Mucosa of stomach (tissue), 1 donor: ENCODE results near the gene NUP93.

ENCODE experiments used
- H3K27me3 ChIP-seq: one replicate; pipeline ENCODE4 v1.7.0; 2013; ENCODE audit warnings: mild to moderate bottlenecking, low read length; ENCODE audit not compliant: control insufficient read depth, insufficient read depth
- H3K36me3 ChIP-seq: one replicate; pipeline ENCODE4 v1.7.0; 2013; ENCODE audit warnings: low read length; ENCODE audit not compliant: control insufficient read depth, insufficient read depth
- H3K4me1 ChIP-seq: one replicate; pipeline ENCODE4 v1.7.0; 2013; ENCODE audit warnings: mild to moderate bottlenecking, low read length; ENCODE audit not compliant: control insufficient read depth, insufficient read depth
- H3K4me3 ChIP-seq: one replicate; pipeline ENCODE4 v1.7.0; 2013; ENCODE audit warnings: low read length
- H3K9ac ChIP-seq: one replicate; pipeline ENCODE4 v1.7.0; 2013; ENCODE audit warnings: mild to moderate bottlenecking, low read length, moderate library complexity
- H3K9me3 ChIP-seq: one replicate; pipeline ENCODE4 v1.7.0; 2013; ENCODE audit warnings: mild to moderate bottlenecking, low read length, moderate library complexity; ENCODE audit not compliant: control insufficient read depth
- donor health status: Pancreatic carcinoma.

NUP93 gene

GRCh38 chr16:56814537-56815432 is 84.9 kb downstream of the NUP93 start:
- no peak overlapping the region for H3K9ac ChIP-seq
- no peaks in the 10 kb centered on the region for H3K27me3 ChIP-seq
- H3K4me1 ChIP-seq = peaks cover 5% of the 10 kb centered on the region

DNA sequence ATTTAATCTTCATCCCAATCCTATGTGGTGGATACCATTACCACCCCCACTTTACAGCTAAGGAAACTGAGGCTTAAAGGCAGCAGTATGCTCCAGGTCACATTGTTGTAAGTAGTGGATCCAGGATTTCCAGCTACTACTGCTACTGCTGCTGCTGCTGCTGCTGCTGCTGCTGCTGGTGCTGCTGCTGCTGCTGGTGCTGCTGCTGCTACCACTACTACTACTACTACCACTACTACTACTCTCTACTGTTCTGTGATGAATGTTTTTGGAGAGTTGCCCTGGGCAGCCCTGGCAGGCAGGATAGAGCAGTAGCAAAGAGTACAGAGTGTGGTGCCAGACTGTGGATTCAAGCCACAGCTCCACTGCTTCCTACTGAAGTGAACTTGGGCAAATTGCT is 85.8 kb downstream of the NUP93 start:
- Histone ChIP-seq H3K4me3 (no peak overlapping the region), H3K9me3 (no peaks in the 10 kb centered on the region), H3K9ac (no peak overlapping the region), H3K36me3 (no peaks in the 10 kb centered on the region), H3K27me3 (no peaks in the 10 kb centered on the region), H3K4me1 (peaks cover 5% of the 10 kb centered on the region)

More at GRCh38 chr16:56814537-56815432, 84.9 kb downstream of the NUP93 start:
- Histone ChIP-seq H3K36me3 (no peaks in the 10 kb centered on the region), H3K9me3 (no peaks in the 10 kb centered on the region), H3K4me3 (no peak overlapping the region)

DNA sequence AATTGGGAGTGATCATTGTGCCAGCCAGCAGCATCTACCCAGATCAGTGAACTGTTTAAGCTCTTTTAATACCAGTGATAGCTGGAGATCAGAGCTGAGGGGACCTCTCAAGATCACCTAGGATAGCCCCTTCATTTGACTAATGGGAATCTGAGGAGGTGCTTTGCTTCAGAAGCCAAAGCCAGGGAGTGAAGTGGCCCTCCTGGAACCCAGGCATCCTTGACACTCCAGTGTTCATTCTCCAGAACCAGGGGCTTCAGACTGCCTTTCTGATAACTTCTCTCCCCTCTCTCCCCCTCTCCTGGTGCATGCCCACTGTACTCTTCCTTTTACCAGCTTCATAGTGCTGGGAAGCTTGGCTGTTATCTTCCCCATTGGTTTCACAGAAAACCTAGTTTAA is 87.1 kb downstream of the NUP93 start:
- H3K9ac ChIP-seq = no peak overlapping the region
- no peaks in the 10 kb centered on the region for H3K9me3 ChIP-seq
- H3K27me3 ChIP-seq = no peaks in the 10 kb centered on the region
- no peak overlapping the region for H3K4me3 ChIP-seq
- H3K36me3 ChIP-seq = no peaks in the 10 kb centered on the region
- H3K4me1 ChIP-seq = peaks cover 5% of the 10 kb centered on the region

DNA sequence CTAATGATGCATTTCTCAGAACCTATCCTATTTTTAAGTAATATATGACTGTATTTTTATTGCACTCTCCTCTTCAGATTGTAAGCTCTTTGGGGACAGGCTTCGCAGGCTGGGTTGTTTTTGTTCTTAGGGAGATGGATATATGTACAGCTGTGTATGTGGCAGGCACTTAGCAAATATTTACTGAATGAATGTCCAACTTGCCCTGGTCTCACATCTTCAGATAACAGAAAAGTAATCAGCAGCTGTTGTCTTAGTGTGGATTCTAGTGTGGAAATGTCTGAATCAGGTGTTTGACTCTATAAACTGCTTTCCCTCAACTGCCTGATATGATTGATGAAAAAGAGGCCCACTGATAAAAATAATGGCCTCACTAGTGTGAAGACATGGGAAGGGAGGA is 88.0 kb downstream of the NUP93 start:
- Histone ChIP-seq H3K36me3 (no peaks in the 10 kb centered on the region), H3K4me3 (no peak overlapping the region), H3K27me3 (no peaks in the 10 kb centered on the region), H3K4me1 (peaks cover 5% of the 10 kb centered on the region), H3K9me3 (no peaks in the 10 kb centered on the region), H3K9ac (no peak overlapping the region)

- Histone ChIP-seq H3K36me3 (no peaks in the 10 kb centered on the region), H3K27me3 (no peaks in the 10 kb centered on the region), H3K4me3 (no peak overlapping the region), H3K9me3 (no peaks in the 10 kb centered on the region), H3K9ac (no peak overlapping the region), H3K4me1 (no peaks in the 10 kb centered on the region)
Observed at GRCh38 chr16:56823081-56823733, 93.3 kb downstream of the NUP93 start.

- no peaks in the 10 kb centered on the region for H3K27me3 ChIP-seq
- H3K9me3 ChIP-seq = no peaks in the 10 kb centered on the region
- H3K9ac ChIP-seq = no peak overlapping the region
- H3K36me3 ChIP-seq = no peaks in the 10 kb centered on the region
- H3K4me1 ChIP-seq = no peaks in the 10 kb centered on the region
- no peak overlapping the region for H3K4me3 ChIP-seq
Observed at GRCh38 chr16:56824331-56824730, 94.4 kb downstream of the NUP93 start.

DNA sequence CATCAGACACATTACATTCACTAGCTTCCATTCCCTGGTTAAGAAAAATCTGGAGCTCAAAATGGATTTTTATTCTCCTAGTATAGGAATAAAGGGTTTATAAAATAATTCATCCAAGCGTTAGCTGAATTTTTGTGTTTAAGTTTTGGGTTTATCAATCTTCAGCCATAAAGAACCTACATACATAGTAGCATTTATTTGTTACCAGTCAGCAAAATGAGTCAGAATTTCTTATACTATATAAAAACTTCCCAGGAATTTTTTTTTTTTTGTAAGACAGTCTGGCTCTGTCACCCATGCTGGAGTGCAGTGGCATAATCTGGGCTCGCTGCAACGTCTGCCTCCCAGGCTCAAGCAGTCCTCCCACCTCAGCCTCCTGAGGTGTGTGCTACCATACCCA is 94.9 kb downstream of the NUP93 start:
- peaks cover 3% of the 10 kb centered on the region for H3K36me3 ChIP-seq
- H3K9ac ChIP-seq = no peak overlapping the region
- H3K9me3 ChIP-seq = no peaks in the 10 kb centered on the region
- H3K4me1 ChIP-seq = no peaks in the 10 kb centered on the region
- H3K27me3 ChIP-seq = no peaks in the 10 kb centered on the region
- H3K4me3 ChIP-seq = no peak overlapping the region

DNA sequence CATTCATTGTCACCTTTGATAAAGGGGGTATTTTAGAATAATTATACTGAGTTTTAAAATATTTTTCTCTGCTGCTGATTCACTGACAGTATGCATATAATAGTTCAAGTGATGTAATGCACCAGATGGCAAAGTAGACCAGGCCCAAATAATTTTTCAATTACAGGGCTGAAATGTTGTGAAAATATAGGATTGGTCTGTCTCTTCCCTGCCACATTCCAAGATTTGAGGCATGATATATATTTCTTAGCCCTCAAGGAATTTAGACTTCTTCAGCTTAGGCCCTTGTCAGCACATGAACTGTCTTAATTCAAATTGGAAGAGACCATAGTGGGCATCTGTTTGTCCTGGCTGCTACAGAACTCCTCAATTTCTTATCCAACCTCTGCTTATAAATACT is 95.9 kb downstream of the NUP93 start:
- Histone ChIP-seq H3K36me3 (peaks cover 4% of the 10 kb centered on the region), H3K4me3 (no peak overlapping the region), H3K4me1 (no peaks in the 10 kb centered on the region), H3K9ac (no peak overlapping the region), H3K9me3 (no peaks in the 10 kb centered on the region), H3K27me3 (no peaks in the 10 kb centered on the region)

GRCh38 chr16:56828647-56829046 is 98.7 kb downstream of the NUP93 start:
- Histone ChIP-seq H3K27me3 (no peaks in the 10 kb centered on the region), H3K9me3 (no peaks in the 10 kb centered on the region), H3K4me3 (no peak overlapping the region), H3K36me3 (peaks cover 12% of the 10 kb centered on the region), H3K4me1 (no peaks in the 10 kb centered on the region), H3K9ac (no peak overlapping the region)

DNA sequence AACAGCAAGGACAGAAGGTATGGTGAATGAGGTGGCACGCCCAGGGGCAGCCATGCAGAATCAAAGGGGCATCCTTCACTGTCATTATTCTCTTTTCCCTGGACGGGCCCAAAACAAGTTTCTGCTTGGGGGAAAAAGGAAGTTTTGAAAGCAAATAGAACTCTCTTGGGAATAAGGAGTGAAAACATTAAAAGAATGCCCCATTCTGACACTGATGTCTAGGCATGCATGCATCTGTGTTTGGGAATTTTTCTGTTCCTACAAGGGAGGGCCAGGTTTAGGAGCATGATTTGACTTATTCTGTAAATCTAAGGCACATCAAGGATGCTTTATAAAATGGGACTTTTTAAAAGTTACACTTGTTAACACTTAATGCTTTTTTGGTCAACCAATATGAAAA is 100.7 kb downstream of the NUP93 start:
- Histone ChIP-seq H3K36me3 (peaks cover 22% of the 10 kb centered on the region), H3K27me3 (no peaks in the 10 kb centered on the region), H3K9me3 (no peaks in the 10 kb centered on the region), H3K4me3 (no peak overlapping the region), H3K4me1 (no peaks in the 10 kb centered on the region), H3K9ac (no peak overlapping the region)

- Histone ChIP-seq H3K36me3 (peaks cover 22% of the 10 kb centered on the region), H3K4me1 (no peaks in the 10 kb centered on the region), H3K27me3 (no peaks in the 10 kb centered on the region), H3K9ac (no peak overlapping the region), H3K4me3 (no peak overlapping the region), H3K9me3 (no peaks in the 10 kb centered on the region)
Observed at GRCh38 chr16:56832768-56833167, 102.8 kb downstream of the NUP93 start.

DNA sequence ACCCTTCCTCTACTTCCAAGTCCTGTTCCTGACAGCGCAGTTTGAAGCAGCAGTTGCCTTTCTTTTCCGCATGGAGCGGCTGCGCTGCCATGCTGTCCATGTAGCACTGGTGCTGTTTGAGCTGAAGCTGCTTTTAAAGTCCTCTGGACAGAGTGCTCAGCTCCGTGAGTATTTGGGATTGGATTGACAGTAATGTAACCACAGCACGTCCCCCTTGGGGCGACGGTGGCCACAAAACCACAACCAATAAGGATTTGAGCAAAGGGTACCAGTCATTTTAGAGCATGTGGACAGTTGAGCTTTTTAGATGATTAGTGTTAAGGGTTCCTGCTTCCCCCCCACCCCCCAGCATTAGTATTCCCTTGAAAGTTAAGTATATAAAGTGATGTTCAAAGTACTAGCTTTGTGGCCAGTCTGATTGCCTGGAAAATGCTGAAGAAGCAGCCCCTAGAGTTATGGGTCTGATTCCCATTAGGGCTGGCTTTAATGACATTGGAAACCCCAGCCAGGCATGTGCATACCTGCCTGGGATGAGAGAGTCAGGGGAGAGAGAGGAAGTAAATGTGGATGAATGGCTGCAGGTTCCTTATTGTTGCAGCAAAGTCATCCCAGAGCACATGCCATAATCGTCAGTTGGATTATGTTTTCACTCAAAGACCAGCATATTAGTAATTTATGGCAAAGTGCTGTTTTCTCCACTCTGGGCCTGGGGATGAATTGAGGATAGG is 103.5 kb downstream of the NUP93 start:
- H3K27me3 ChIP-seq = no peaks in the 10 kb centered on the region
- no peaks in the 10 kb centered on the region for H3K9me3 ChIP-seq
- H3K4me1 ChIP-seq = no peaks in the 10 kb centered on the region
- no peak overlapping the region for H3K9ac ChIP-seq
- H3K4me3 ChIP-seq = no peak overlapping the region
- H3K36me3 ChIP-seq = peaks cover 22% of the 10 kb centered on the region
